Ramos (cell line): Measurements from ENCODE around the gene EBF3.

Experiments
- in situ Hi-C: fragments of 300-500 bp; cut with MboI; formaldehyde crosslinking; loops from one replicate; pipeline ENCODE4 v1.14.3; 2022; ENCODE audit warnings: low sequenced_read_pairs; ENCODE audit not compliant: unreplicated experiment

Gene EBF3

GRCh38 chr10:129946859-129947258, 17.2 kb downstream of the EBF3 start:
- in situ Hi-C loops = no loop called here

DNA sequence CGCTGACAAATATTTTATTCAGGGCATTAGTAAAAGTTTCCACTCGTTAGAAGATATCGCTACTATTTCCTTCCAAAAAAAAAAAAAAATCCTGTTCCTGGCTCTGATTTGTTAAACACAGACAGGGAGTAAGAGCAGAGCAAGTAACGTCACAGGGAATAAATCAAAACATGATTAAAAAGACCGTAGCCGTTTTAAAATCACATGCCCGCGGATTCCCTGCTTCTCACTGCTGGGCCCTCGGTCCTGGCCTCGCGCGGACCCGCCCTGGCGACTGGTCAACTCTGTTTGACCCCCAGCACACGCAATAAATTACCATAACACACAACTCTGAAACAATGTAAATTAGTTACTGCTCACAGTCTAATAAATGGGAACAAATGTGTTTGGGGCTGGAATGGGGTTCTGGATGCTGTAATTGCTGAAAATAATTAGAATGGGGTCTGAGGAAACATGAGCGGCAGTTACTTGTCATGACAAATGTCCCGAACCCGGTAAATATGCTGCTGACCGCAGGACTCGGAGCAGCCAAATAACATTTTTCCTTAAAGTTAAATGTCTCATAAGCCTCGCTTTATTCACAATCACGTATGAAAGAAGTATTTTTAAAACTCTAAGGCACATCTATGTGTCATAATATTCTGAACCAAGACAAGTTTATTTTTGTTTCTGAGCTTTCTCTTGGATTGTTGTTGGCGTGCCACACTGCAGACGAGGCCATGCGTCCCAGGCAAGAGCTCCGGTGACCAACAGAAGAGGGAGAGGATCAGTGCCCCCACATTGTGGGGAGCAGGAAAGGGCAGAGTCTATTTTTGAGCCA, 17.9 kb downstream of the EBF3 start:
- in situ Hi-C loops = no loop called here

DNA sequence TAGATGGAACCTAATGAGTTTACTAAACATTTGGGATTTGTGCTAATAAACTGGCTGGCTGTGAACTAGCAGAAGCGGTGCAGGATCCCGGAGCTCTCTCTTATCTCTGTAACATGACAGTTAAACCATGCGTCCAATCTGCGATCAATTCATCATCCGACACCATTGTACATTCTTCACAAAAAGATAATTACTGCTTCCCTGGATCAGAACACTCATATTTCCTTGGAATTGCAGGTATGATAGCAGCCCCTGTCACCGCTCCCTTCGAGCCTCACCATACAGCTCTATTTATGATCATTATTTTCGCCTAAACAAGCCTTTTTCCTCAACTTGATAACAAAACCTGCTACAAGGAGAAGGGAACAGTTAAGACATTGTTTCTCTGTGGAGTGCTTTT, 18.5 kb downstream of the EBF3 start:
- in situ Hi-C loops = no loop called here

- in situ Hi-C loops = no loop called here
Measured at GRCh38 chr10:129945064-129945463, 19.0 kb downstream of the EBF3 start.

DNA sequence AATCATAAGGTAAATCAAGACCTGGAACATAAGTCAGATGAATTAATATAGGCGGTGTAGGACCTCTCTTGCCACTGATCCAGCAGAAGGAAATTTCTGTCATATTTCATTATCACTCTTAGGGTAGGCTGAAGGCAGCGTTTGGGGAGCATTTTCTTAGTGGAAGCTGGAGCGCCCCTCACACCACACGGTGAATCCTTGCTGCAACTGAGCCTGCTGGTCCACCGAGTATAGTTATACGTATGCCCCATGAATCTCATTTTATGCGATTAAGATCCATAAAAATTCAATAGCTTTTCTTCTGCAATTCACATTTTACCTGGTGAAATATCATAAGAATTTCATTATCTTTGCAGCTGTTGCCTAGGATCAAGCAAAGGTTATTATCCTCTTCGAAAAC, 19.6 kb downstream of the EBF3 start:
- in situ Hi-C loops = no loop called here

GRCh38 chr10:129942936-129943715, 20.9 kb downstream of the EBF3 start:
- in situ Hi-C loops = no loop called here

GRCh38 chr10:129942391-129942790, 21.7 kb downstream of the EBF3 start:
- in situ Hi-C loops = no loop called here

GRCh38 chr10:129942019-129942277, 22.1 kb downstream of the EBF3 start:
- in situ Hi-C loops = no loop called here

DNA sequence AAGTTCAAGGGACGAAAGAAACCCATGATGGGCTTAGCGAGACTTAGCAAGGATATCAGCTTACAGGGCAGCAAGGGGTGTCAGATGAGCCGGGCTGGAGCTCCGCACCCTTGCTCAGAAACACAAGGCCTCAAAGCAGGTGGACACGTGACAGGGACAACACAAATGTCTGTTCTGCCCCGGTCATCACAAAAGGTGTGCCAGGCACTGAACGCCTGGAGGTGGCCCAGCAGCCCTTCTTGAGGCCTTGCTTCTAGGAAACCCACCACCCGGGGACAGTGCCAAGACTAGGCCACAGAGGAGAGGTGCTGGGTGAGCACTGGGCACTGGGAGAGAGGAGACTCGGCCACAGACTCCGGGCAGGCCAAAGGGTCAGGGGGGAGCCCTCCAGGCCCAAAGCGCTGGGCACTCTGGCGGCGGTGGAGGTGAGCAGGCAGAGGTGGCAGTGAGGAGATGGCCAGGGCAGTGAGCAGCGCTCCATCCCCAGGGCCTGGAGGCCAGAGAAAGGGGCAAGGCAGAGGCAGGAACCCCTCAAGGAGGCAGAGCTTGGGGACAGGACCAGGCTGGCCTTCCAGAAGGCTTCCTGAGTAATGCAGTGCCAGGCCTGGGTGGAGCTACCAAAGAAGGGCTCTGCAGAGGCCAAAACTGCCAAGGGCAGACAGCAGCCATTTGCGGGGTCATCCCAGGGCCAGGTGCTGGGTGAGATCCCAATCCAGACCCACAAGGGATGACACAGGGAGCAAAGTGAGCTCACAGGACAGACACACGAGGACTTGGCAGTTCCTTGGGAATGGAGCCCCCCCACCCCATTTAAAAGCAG, 22.7 kb downstream of the EBF3 start:
- in situ Hi-C loops = no loop called here

DNA sequence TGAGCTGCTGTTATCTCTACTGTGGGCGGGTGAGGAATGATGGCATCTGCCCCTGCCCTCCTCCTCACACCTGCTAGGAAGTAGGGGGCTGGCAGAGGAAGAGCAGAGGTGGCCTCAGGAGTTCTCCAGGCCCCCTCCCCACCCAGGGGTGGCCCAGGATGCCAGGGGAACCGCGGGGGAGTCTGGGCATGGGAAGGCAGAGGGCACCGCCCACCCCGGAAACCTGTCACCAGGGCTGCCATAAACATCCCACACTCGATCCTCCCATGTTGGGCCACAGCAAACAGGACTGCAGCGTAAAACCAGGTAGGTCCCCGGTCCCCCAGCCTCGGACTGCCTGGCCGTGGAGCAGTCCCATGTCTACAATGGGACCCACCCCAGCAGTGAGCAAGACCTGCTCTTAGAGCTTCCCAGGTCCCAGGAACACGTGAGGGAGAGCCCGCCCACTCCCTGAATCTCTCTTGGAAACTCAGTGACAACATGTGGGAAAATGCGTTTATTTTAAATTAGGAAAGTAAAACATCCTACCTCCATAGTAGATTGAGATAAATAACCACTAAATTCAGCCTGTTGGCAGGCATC, 23.4 kb downstream of the EBF3 start:
- in situ Hi-C loops = no loop called here

GRCh38 chr10:129939416-129940275, 24.4 kb downstream of the EBF3 start:
- in situ Hi-C loops = no loop called here

- in situ Hi-C loops = no loop called here
Measured at GRCh38 chr10:129938460-129938859, 25.6 kb downstream of the EBF3 start.

DNA sequence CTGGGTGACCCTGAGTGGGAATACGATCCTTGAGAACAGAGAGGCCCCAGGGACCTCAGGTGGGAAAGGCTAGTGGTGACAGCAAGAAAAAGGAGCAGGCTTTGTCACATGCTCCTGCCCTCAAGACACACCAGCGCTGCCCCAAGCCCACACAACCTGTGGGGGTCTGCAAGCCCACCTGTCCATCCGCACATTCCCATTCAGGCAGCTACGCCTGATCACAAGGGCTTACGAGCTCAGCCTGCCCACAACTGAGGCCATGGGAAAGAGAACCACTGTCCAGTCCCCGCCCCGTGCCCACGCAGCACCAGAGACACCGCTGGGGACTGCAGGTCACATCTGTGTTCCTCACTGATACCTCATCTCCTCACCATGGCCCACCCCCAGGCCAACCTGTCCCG, 26.7 kb downstream of the EBF3 start:
- in situ Hi-C loops = no loop called here

GRCh38 chr10:129936923-129937300, 27.2 kb downstream of the EBF3 start:
- in situ Hi-C loops = no loop called here

DNA sequence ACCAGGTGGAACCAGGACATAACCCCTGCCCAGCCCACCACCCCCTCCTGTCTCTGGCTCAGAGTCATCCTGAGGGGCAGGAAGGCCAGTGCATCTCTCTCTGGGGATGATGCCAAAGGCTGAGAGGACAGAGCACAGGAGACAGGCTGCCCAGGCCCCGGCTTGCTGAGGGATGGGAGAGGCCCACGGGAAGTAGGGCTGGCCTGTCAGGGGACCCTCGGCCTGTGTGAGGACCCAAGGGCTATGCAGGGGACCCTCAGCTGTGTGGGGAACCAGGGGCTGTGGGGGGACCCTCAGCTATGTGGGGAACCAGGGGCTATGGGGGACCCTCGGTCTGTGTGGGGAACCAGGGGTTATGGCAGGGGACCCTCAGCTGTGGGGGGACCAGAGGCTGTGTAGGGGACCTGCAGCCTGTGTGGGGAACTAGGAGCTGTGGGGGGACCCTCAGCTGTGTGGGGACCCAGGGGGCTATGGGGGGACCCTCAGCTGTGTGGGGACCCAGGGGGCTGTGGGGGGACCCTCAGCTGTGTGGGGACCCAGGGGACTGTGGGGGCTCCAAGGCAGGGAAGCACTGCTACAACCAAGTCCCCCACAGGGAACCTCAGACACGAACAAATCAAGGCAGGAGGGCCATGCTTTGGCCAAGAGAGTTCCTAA, 27.7 kb downstream of the EBF3 start:
- in situ Hi-C loops = no loop called here

- in situ Hi-C loops = no loop called here
Measured at GRCh38 chr10:129935867-129936152, 28.3 kb downstream of the EBF3 start.

DNA sequence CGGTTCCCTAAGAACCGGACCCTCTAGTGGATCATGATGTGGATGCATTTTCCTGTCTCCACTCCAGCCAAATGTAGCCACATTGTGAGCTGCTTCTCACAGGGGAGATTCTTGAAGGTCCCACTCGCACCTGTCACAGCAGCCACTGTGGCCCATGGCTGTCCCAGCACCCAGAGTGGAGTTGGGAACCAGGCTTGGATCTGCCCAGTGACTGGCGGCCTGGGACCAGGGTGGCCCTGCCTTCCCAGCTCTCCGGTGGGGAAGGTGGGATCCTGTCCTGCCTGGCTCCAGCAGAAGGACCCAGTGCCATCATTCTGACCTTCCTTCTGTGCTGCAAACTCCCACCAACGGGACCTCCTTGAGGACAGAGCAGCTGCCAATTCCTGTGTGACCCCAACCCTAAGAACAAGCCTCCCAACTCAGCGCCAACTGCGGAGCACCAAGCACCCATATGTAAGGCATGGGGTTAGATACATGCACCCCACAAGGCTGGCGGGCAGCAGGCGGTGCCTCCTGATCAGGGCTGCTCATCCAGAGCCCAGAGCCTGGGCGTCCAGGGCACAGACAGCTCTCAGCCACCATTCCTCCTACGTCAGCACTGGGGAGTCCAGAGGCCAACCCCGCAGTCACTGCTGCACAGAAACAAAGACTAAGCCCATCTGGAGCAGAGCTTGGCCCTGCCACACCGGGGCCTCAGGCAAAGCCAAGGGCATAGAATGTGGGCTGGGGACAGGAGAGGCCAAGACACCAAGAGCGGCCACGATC, 28.8 kb downstream of the EBF3 start:
- in situ Hi-C loops = no loop called here

- in situ Hi-C loops = no loop called here
Measured at GRCh38 chr10:129934196-129934925, 29.7 kb downstream of the EBF3 start.
